Measurements from ENCODE around the gene SNAPC2.
A peak's percentile ranks its signal among the peaks of the same experiment; 100 is the strongest.
"Not testable (repeated sequence)": the region's sequence is repeated elsewhere in the genome, so short reads cannot be mapped to it uniquely, and the experiment has no call there.

The SNAPC2 gene

GRCh38 chr19:7926727-7927604, 6.8 kb downstream of the SNAPC2 start:
- DNase-seq (ENCODE audit: insufficient read length, low spot score) (no peak), FAIRE-seq (no peak)
- TF ChIP-seq POLR2A (IDR thresholded peaks at IDR 0.05; ENCODE audit: low read depth, low read length): no peak

- TF ChIP-seq POLR2A (IDR thresholded peaks at IDR 0.05; ENCODE audit: low read depth, low read length): no peak
- no peak for DNase-seq (ENCODE audit: insufficient read length, low spot score)
- FAIRE-seq: no peak
Observed at GRCh38 chr19:7927605-7928333, 7.6 kb downstream of the SNAPC2 start.

GRCh38 chr19:7928334-7928706, 8.2 kb downstream of the SNAPC2 start:
- no peak for TF ChIP-seq POLR2A (IDR thresholded peaks at IDR 0.05; ENCODE audit: low read depth, low read length)
- FAIRE-seq (no peak), DNase-seq (ENCODE audit: insufficient read length, low spot score) (no peak)

GRCh38 chr19:7928741-7929701, 8.9 kb downstream of the SNAPC2 start:
- no peak for FAIRE-seq
- peak; percentile 69 for DNase-seq (ENCODE audit: insufficient read length, low spot score)
- no peak for TF ChIP-seq POLR2A (IDR thresholded peaks at IDR 0.05; ENCODE audit: low read depth, low read length)

- not testable (repeated sequence) for DNase-seq (ENCODE audit: insufficient read length, low spot score); FAIRE-seq
Observed at GRCh38 chr19:7930030-7930429, 9.9 kb downstream of the SNAPC2 start.

GRCh38 chr19:7930765-7931164, 10.6 kb downstream of the SNAPC2 start:
- no peak for FAIRE-seq

GRCh38 chr19:7931221-7932061, 11.3 kb downstream of the SNAPC2 start:
- DNase-seq (ENCODE audit: insufficient read length, low spot score) (no peak), FAIRE-seq (no peak)
- no peak for TF ChIP-seq POLR2A (IDR thresholded peaks at IDR 0.05; ENCODE audit: low read depth, low read length)

More at GRCh38 chr19:7930765-7931164, 10.6 kb downstream of the SNAPC2 start:
- DNase-seq (ENCODE audit: insufficient read length, low spot score): no peak
- no peak for TF ChIP-seq POLR2A (IDR thresholded peaks at IDR 0.05; ENCODE audit: low read depth, low read length)

- no peak for TF ChIP-seq POLR2A (IDR thresholded peaks at IDR 0.05; ENCODE audit: low read depth, low read length)
- FAIRE-seq: no peak
- DNase-seq (ENCODE audit: insufficient read length, low spot score): no peak
Observed at GRCh38 chr19:7932276-7932929, 12.3 kb downstream of the SNAPC2 start.

- no peak for DNase-seq (ENCODE audit: insufficient read length, low spot score)
- FAIRE-seq: no peak
- TF ChIP-seq POLR2A (IDR thresholded peaks at IDR 0.05; ENCODE audit: low read depth, low read length): no peak
Observed at GRCh38 chr19:7932930-7933300, 12.8 kb downstream of the SNAPC2 start.

- no peak for FAIRE-seq
- TF ChIP-seq POLR2A (IDR thresholded peaks at IDR 0.05; ENCODE audit: low read depth, low read length): no peak
- no peak for DNase-seq (ENCODE audit: insufficient read length, low spot score)
Observed at GRCh38 chr19:7933411-7933810, 13.3 kb downstream of the SNAPC2 start.

GRCh38 chr19:7933828-7934725, 13.9 kb downstream of the SNAPC2 start:
- no peak for TF ChIP-seq POLR2A (IDR thresholded peaks at IDR 0.05; ENCODE audit: low read depth, low read length)
- DNase-seq (ENCODE audit: insufficient read length, low spot score) (no peak), FAIRE-seq (no peak)

- TF ChIP-seq POLR2A (IDR thresholded peaks at IDR 0.05; ENCODE audit: low read depth, low read length): no peak
- FAIRE-seq (no peak), DNase-seq (ENCODE audit: insufficient read length, low spot score) (no peak)
Observed at GRCh38 chr19:7934766-7935165, 14.6 kb downstream of the SNAPC2 start.

All from H54 (cell line).